GM12801 (cell line): ENCODE data around the gene DGKH.

Experiments used
- CTCF ChIP-seq: IDR thresholded peaks from one replicate; pipeline ENCODE4 v1.5.1; 2011; ENCODE audit warnings: control low read depth; ENCODE audit not compliant: insufficient read length; ENCODE audit errors: extremely low read depth

The DGKH gene

GRCh38 chr13:42017264-42017663 is 31.2 kb upstream of the DGKH start:
- TF ChIP-seq CTCF: no peak

- no peak for TF ChIP-seq CTCF
Measured at GRCh38 chr13:42021851-42022250, 26.6 kb upstream of the DGKH start.

DNA sequence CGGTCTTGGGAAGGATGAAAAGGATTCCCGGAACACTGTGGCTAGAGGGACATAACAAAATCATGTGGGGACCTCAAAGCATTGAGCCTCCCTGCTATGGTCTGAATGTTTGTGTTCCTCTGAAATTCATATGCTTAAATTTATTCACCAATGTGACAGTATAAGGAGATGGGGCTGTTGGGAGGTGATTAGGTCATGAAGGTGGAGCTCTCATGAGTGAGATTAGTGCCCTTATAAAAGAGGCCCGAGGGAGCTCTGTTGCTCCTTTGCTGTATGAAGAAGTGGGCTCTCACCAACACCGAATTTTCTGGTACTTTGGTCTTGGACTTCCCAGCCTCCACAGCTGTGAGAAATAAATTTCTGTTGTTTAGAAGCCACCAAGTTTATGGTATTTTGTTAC is 26.1 kb upstream of the DGKH start:
- no peak for TF ChIP-seq CTCF

- no peak for TF ChIP-seq CTCF
Measured at GRCh38 chr13:42022796-42023493, 25.5 kb upstream of the DGKH start.

- no peak for TF ChIP-seq CTCF
Measured at GRCh38 chr13:42027286-42027685, 21.2 kb upstream of the DGKH start.

- TF ChIP-seq CTCF: no peak
Measured at GRCh38 chr13:42028113-42028799, 20.2 kb upstream of the DGKH start.

- no peak for TF ChIP-seq CTCF
Measured at GRCh38 chr13:42035905-42036521, 12.4 kb upstream of the DGKH start.
